HG02938 (cell line): Measurements from ENCODE around the gene SLC29A3.

ENCODE experiments used
- ATAC-seq: cut with Tn5 transposase; IDR thresholded peaks from one replicate; pipeline ENCODE4 v1.9.1; 2021; ENCODE audit warnings: mild to moderate bottlenecking, moderate library complexity; ENCODE audit not compliant: unreplicated experiment

SLC29A3 gene

GRCh38 chr10:71299071-71299785 is 19.8 kb upstream of the SLC29A3 start:
- ATAC-seq, result no peak

- ATAC-seq, result no peak
Observed at GRCh38 chr10:71300555-71301370, 18.3 kb upstream of the SLC29A3 start.

GRCh38 chr10:71301371-71301916 is 17.6 kb upstream of the SLC29A3 start:
- ATAC-seq, result no peak

- no peak for ATAC-seq
Observed at GRCh38 chr10:71302451-71302850, 16.6 kb upstream of the SLC29A3 start.

- no peak for ATAC-seq
Observed at GRCh38 chr10:71302874-71303568, 16.0 kb upstream of the SLC29A3 start.

- ATAC-seq, result no peak
Observed at GRCh38 chr10:71303569-71303907, 15.5 kb upstream of the SLC29A3 start.

- no peak for ATAC-seq
Observed at GRCh38 chr10:71304914-71305313, 14.1 kb upstream of the SLC29A3 start.

GRCh38 chr10:71306979-71307378 is 12.1 kb upstream of the SLC29A3 start:
- no peak for ATAC-seq

GRCh38 chr10:71307469-71308085 is 11.5 kb upstream of the SLC29A3 start:
- no peak for ATAC-seq

- no peak for ATAC-seq
Observed at GRCh38 chr10:71308244-71308643, 10.8 kb upstream of the SLC29A3 start.

GRCh38 chr10:71308985-71309384 is 10.1 kb upstream of the SLC29A3 start:
- no peak for ATAC-seq

- ATAC-seq, result no peak
Observed at GRCh38 chr10:71309919-71310318, 9.1 kb upstream of the SLC29A3 start.

GRCh38 chr10:71312220-71312619 is 6.8 kb upstream of the SLC29A3 start:
- no peak for ATAC-seq

GRCh38 chr10:71312811-71313789 is 6.0 kb upstream of the SLC29A3 start:
- ATAC-seq, result no peak

GRCh38 chr10:71314028-71314693 is 4.9 kb upstream of the SLC29A3 start:
- ATAC-seq, result no peak

GRCh38 chr10:71314694-71315225 is 4.3 kb upstream of the SLC29A3 start:
- no peak for ATAC-seq

- no peak for ATAC-seq
Observed at GRCh38 chr10:71316056-71316785, 2.8 kb upstream of the SLC29A3 start.

- ATAC-seq, result no peak
Observed at GRCh38 chr10:71316786-71317160, 2.3 kb upstream of the SLC29A3 start.
